HepG2 (cell line): ENCODE measurements around the gene RAB3D. TPM values are rescaled to one million over a fixed set of nuclear protein-coding genes. Genes with fewer than 3 reads are reported as not detected.

Experiments
- ELF1 ChIP-seq: sonication (generic); formaldehyde crosslinking; IDR thresholded peaks from 2 replicates; pipeline ENCODE4 v1.4.0; 2020; ENCODE audit warnings: missing genetic modification reagents
- MEF2D ChIP-seq: sonication (generic); formaldehyde crosslinking; IDR thresholded peaks from 2 replicates; pipeline ENCODE4 v1.5.1; 2020; ENCODE audit warnings: mild to moderate bottlenecking, missing genetic modification reagents
- MEIS2 ChIP-seq: sonication (generic); formaldehyde crosslinking; IDR thresholded peaks from 2 replicates; pipeline ENCODE4 v1.9.0; 2021; ENCODE audit warnings: mild to moderate bottlenecking, missing genetic modification reagents
- NR2F2 ChIP-seq: IDR thresholded peaks from 2 replicates; pipeline ENCODE4 v1.6.1; 2012; ENCODE audit warnings: low read depth, inconsistent platforms, borderline replicate concordance
- PAWR ChIP-seq: sonication (generic); formaldehyde crosslinking; IDR thresholded peaks from 2 replicates; pipeline ENCODE4 v1.4.0; 2020; ENCODE audit warnings: missing genetic modification reagents, mild to moderate bottlenecking, borderline replicate concordance
- YEATS2 ChIP-seq: sonication (generic); formaldehyde crosslinking; IDR thresholded peaks from 2 replicates; pipeline ENCODE4 v1.4.0; 2020; ENCODE audit warnings: missing genetic modification reagents, borderline replicate concordance
- ZNF143 ChIP-seq: sonication (generic); formaldehyde crosslinking; IDR thresholded peaks from 2 replicates; pipeline ENCODE4 v1.4.0; 2020; ENCODE audit warnings: missing genetic modification reagents
- ZNF205 ChIP-seq: IDR thresholded peaks from 2 replicates; pipeline ENCODE4 v1.6.1; 2018; ENCODE audit warnings: missing biosample characterization, missing genetic modification reagents
- ZNF225 ChIP-seq: sonication (generic); formaldehyde crosslinking; IDR thresholded peaks from 2 replicates; pipeline ENCODE4 v1.4.0; 2020; ENCODE audit warnings: mild to moderate bottlenecking, missing genetic modification reagents
- ZNF605 ChIP-seq: sonication (generic); formaldehyde crosslinking; IDR thresholded peaks from 2 replicates; pipeline ENCODE4 v1.8.0; 2022; ENCODE audit warnings: mild to moderate bottlenecking, missing genetic modification reagents
- ZNF816 ChIP-seq: sonication (generic); formaldehyde crosslinking; IDR thresholded peaks from 2 replicates; pipeline ENCODE4 v1.8.0; 2022; ENCODE audit warnings: missing genetic modification reagents, mild to moderate bottlenecking, borderline replicate concordance
- ZNF891 ChIP-seq: sonication (generic); formaldehyde crosslinking; IDR thresholded peaks from 2 replicates; pipeline ENCODE4 v1.5.0; 2020; ENCODE audit warnings: mild to moderate bottlenecking, missing genetic modification reagents
- polyA plus RNA-seq, 8 experiments: library from polyadenylated mRNA; depleted of rRNA in 3 of 8; stranded (reverse) in 7 of 8; unstranded in 1 of 8; fragments of >200 nt; fragmentation: Illumina TruSeq in 4 of 8; extraction: Trizol in 4 of 8; gene quantifications; 2 replicates each; pipeline versions ENCODE4 v1.2.1 to v1.2.3, GENCODE V29; 2011 to 2016; ENCODE audit warnings: low read depth in 4 of 8, missing spikeins in 1 of 8, mixed read lengths in 1 of 8; ENCODE audit not compliant: insufficient read depth in 1 of 8
- total RNA-seq, 5 experiments: library from RNA; depleted of rRNA; stranded (reverse); fragments of >200 nt; fragmentation: Illumina TruSeq; extraction: Trizol; gene quantifications; 2 replicates each; pipeline ENCODE4 v1.2.3, GENCODE V29; 2016; ENCODE audit warnings: low read depth in 1 of 5
- TF ChIP-seq, protein P1 (sequence below): sonication (generic); formaldehyde crosslinking; IDR thresholded peaks from 2 replicates; pipeline ENCODE4 v1.4.0; 2020; ENCODE audit warnings: mild to moderate bottlenecking, low read depth, missing genetic modification reagents
- TF ChIP-seq, protein P2 (sequence below): sonication (generic); formaldehyde crosslinking; IDR thresholded peaks from 2 replicates; pipeline ENCODE4 v1.4.0; 2020; ENCODE audit warnings: mild to moderate bottlenecking, missing genetic modification reagents, borderline replicate concordance
- TF ChIP-seq, protein P3 (sequence below): sonication (generic); formaldehyde crosslinking; IDR thresholded peaks from 2 replicates; pipeline ENCODE4 v1.5.0; 2020; ENCODE audit warnings: missing genetic modification reagents, mild to moderate bottlenecking, borderline replicate concordance
- TF ChIP-seq, protein P4 (sequence below): sonication (generic); formaldehyde crosslinking; IDR thresholded peaks from 2 replicates; pipeline ENCODE4 v1.4.0; 2020; ENCODE audit warnings: missing genetic modification reagents
- TF ChIP-seq, protein P5 (sequence below), 2 experiments: fragments of 450-650 bp in 1 of 2; sonication (generic) in 1 of 2; formaldehyde crosslinking; IDR thresholded peaks; 2 replicates each; pipeline versions ENCODE4 v1.5.0 to v1.8.0; 2020 to 2022; ENCODE audit warnings: mild to moderate bottlenecking in 1 of 2, missing genetic modification reagents in 1 of 2

Gene RAB3D
- total and polyA plus RNA-seq, 2 of the 13 experiments (the other 11 are each of a cell fraction or from before 2014, with no cell fraction given): 2.0 to 16.1 TPM

DNA sequence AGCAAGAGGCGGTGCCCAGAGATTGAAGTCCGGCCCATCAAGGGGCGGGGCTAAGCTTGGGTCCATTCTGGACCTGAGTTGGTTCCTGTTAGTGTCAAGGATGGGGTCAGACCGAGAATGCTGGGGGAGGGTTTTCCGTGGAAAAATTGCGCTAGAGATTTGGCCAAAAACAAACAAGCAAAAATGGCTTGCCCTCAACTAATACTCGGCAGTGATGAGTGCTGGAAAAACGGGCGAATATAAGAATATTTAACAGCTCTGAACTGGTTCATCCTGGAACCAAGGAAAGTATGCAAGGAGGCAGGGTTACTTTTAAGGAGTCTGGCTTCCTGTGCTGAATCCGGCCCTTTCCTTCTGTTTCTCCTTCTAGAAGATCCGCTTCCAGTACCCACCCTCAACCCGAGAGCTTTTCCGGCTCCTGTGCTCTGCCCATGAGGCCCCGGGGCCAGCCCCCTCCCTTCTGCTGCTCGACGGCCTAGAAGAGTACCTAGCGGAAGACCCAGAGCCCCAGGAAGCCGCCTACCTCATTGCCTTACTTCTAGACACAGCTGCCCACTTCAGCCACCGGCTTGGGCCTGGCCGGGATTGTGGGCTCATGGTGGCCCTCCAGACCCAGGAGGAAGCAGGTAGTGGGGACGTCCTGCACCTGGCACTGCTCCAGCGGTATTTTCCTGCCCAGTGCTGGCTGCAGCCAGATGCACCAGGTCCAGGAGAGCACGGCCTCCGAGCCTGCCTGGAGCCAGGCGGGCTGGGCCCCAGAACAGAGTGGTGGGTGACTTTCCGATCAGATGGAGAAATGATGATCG lies 35.9 kb upstream of the RAB3D start (continued):
- TF ChIP-seq ZNF605 (CRISPR knock-in tag) (peak; percentile 93), ZNF225 (0 out of 2 replicates have a peak, but pooled peaks have one; percentile 59), ZNF891 (CRISPR knock-in tag) (peak; percentile 23; the same call in 1 of the 2 replicates), ZNF143 (CRISPR knock-in tag) (0 out of 2 replicates have a peak, but pooled peaks have one; percentile 51), NR2F2 (0 out of 2 replicates have a peak, but pooled peaks have one; percentile 34), PAWR (CRISPR knock-in tag) (peak; percentile 82; the same call in 1 of the 2 replicates), MEF2D (CRISPR knock-in tag) (0 out of 2 replicates have a peak, but pooled peaks have one; percentile 17), YEATS2 (CRISPR knock-in tag) (peak; percentile 19; the same call in 1 of the 2 replicates), MEIS2 (CRISPR knock-in tag) (no peak), ZNF816 (CRISPR knock-in tag) (peak; percentile 62; the same call in 1 of the 2 replicates), ZNF205 (CRISPR knock-in tag) (no peak), ELF1 (CRISPR knock-in tag) (peak; percentile 34; the same call in 1 of the 2 replicates)
- TF ChIP-seq, protein P1, sequence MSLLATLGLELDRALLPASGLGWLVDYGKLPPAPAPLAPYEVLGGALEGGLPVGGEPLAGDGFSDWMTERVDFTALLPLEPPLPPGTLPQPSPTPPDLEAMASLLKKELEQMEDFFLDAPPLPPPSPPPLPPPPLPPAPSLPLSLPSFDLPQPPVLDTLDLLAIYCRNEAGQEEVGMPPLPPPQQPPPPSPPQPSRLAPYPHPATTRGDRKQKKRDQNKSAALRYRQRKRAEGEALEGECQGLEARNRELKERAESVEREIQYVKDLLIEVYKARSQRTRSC (CRISPR knock-in tag): 0 out of 2 replicates have a peak, but pooled peaks have one; percentile 9
- TF ChIP-seq, protein P2, sequence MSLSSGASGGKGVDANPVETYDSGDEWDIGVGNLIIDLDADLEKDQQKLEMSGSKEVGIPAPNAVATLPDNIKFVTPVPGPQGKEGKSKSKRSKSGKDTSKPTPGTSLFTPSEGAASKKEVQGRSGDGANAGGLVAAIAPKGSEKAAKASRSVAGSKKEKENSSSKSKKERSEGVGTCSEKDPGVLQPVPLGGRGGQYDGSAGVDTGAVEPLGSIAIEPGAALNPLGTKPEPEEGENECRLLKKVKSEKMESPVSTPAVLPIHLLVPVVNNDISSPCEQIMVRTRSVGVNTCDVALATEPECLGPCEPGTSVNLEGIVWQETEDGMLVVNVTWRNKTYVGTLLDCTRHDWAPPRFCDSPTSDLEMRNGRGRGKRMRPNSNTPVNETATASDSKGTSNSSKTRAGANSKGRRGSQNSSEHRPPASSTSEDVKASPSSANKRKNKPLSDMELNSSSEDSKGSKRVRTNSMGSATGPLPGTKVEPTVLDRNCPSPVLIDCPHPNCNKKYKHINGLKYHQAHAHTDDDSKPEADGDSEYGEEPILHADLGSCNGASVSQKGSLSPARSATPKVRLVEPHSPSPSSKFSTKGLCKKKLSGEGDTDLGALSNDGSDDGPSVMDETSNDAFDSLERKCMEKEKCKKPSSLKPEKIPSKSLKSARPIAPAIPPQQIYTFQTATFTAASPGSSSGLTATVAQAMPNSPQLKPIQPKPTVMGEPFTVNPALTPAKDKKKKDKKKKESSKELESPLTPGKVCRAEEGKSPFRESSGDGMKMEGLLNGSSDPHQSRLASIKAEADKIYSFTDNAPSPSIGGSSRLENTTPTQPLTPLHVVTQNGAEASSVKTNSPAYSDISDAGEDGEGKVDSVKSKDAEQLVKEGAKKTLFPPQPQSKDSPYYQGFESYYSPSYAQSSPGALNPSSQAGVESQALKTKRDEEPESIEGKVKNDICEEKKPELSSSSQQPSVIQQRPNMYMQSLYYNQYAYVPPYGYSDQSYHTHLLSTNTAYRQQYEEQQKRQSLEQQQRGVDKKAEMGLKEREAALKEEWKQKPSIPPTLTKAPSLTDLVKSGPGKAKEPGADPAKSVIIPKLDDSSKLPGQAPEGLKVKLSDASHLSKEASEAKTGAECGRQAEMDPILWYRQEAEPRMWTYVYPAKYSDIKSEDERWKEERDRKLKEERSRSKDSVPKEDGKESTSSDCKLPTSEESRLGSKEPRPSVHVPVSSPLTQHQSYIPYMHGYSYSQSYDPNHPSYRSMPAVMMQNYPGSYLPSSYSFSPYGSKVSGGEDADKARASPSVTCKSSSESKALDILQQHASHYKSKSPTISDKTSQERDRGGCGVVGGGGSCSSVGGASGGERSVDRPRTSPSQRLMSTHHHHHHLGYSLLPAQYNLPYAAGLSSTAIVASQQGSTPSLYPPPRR: peak; percentile 55; the same call in 1 of the 2 replicates
- TF ChIP-seq, protein P3, sequence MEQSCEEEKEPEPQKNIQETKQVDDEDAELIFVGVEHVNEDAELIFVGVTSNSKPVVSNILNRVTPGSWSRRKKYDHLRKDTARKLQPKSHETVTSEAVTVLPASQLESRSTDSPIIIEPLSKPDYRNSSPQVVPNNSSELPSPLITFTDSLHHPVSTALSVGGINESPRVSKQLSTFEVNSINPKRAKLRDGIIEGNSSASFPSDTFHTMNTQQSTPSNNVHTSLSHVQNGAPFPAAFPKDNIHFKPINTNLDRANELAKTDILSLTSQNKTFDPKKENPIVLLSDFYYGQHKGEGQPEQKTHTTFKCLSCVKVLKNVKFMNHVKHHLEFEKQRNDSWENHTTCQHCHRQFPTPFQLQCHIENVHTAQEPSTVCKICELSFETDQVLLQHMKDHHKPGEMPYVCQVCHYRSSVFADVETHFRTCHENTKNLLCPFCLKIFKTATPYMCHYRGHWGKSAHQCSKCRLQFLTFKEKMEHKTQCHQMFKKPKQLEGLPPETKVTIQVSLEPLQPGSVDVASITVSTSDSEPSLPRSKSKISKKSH (CRISPR knock-in tag): peak; percentile 77
- TF ChIP-seq, protein P4, sequence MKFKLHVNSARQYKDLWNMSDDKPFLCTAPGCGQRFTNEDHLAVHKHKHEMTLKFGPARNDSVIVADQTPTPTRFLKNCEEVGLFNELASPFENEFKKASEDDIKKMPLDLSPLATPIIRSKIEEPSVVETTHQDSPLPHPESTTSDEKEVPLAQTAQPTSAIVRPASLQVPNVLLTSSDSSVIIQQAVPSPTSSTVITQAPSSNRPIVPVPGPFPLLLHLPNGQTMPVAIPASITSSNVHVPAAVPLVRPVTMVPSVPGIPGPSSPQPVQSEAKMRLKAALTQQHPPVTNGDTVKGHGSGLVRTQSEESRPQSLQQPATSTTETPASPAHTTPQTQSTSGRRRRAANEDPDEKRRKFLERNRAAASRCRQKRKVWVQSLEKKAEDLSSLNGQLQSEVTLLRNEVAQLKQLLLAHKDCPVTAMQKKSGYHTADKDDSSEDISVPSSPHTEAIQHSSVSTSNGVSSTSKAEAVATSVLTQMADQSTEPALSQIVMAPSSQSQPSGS (CRISPR knock-in tag): 0 out of 2 replicates have a peak, but pooled peaks have one; percentile 27
- TF ChIP-seq, protein P5, sequence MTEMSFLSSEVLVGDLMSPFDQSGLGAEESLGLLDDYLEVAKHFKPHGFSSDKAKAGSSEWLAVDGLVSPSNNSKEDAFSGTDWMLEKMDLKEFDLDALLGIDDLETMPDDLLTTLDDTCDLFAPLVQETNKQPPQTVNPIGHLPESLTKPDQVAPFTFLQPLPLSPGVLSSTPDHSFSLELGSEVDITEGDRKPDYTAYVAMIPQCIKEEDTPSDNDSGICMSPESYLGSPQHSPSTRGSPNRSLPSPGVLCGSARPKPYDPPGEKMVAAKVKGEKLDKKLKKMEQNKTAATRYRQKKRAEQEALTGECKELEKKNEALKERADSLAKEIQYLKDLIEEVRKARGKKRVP (CRISPR knock-in tag; IDR thresholded peaks at IDR 0.05): no peak
